Prostate gland (tissue), 2 donors: ENCODE results near the gene TASP1. TPM values are rescaled to one million over a fixed set of nuclear protein-coding genes. Genes with fewer than 3 reads are reported as not detected.

Experiments used
- DNase-seq: peaks from one replicate; pipeline ENCODE4 v3.0.0-alpha.2; 2019; ENCODE audit warnings: low spot score
- H3K27ac ChIP-seq, 2 donors: fragments of 200-600 bp; sonication (generic); 2 replicates each; pipeline ENCODE4 v1.5.1; 2017 to 2019
- H3K27me3 ChIP-seq: fragments of 200-600 bp; sonication (generic); replicated peaks from 2 replicates; pipeline ENCODE4 v1.5.1; 2019; ENCODE audit not compliant: insufficient read depth
- H3K36me3 ChIP-seq, 2 donors: fragments of 200-600 bp; sonication (generic); 1 replicate in 1 of 2; 2 replicates in 1 of 2; pipeline versions ENCODE4 v1.5.1 to v1.8.1; 2017 to 2019
- H3K4me1 ChIP-seq: fragments of 200-600 bp; sonication (generic); replicated peaks from 2 replicates; pipeline ENCODE4 v1.5.1; 2019
- H3K4me3 ChIP-seq, 2 donors: fragments of 200-600 bp; sonication (generic); 2 replicates each; pipeline ENCODE4 v1.5.1; 2017 to 2019
- H3K9me3 ChIP-seq: fragments of 200-600 bp; sonication (generic); 2 replicates; pipeline ENCODE4 v1.5.1; 2017
- CTCF ChIP-seq, 4 experiments: fragments of 200-600 bp in 2 of 4; fragments of 450-650 bp in 2 of 4; sonication (generic) in 2 of 4; IDR thresholded peaks; 1 replicate in 3 of 4; 2 replicates in 1 of 4; pipeline ENCODE4 v1.5.1; 2016 to 2019; ENCODE audit warnings: antibody characterized with exemption in 4 of 4, mild to moderate bottlenecking in 2 of 4, moderate library complexity in 2 of 4
- POLR2A ChIP-seq: fragments of 450-650 bp; IDR thresholded peaks from one replicate; pipeline ENCODE4 v1.6.1; 2016; ENCODE audit warnings: antibody characterized with exemption, mild to moderate bottlenecking
- POLR2AphosphoS5 ChIP-seq: sonication (generic); formaldehyde crosslinking; IDR thresholded peaks from one replicate; pipeline ENCODE4 v1.6.1; 2017; ENCODE audit warnings: antibody characterized with exemption
- WGBS: methylation state at CpG from one replicate; pipeline ENCODE4 v1.1.5; 2018; 5-methylcytosine and 5-hydroxymethylcytosine counted together
- intact Hi-C: fragments of 100-400 bp; cut with DNase I; formaldehyde crosslinking; loops from one replicate; pipeline ENCODE4 v1.14.2; 2022
- total RNA-seq, 2 donors: library from RNA; depleted of rRNA; stranded (reverse); fragments of >200 nt; gene quantifications; one replicate each; pipeline ENCODE4 v1.1.0, GENCODE V29; 2016

The TASP1 gene
- total RNA-seq, 2 donors from 2014 or later, result 9.3 to 14.2 TPM

DNA sequence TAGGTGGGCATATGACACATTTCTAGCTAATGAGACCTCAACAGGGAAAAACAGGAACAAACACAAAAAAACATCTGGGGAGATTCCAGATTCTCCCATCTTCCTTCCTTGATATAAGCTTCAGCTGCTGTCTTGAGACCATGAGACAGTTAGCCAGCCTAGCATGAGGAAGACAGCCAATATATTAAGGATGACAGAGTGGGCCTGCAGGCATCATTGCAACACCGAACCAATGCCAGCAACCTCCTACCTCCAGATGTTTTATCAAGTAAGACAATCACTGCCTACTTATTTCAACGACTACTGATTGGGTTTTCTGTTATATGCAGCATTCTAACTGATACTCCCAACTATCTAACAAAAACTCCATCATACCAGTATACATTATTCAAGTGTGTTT is 298.6 kb downstream of the TASP1 start:
- no peak overlapping the region for H3K4me3 ChIP-seq
- intact Hi-C loops, result no loop called here
- no peak for TF ChIP-seq CTCF (IDR thresholded peaks at IDR 0.05)
- TF ChIP-seq POLR2A, result no peak
- no peak for TF ChIP-seq POLR2AphosphoS5
- 54% methylated on average over 2 of the region's 2 CpGs for WGBS
- H3K27me3 ChIP-seq, result no peaks in the 10 kb centered on the region
- no peaks in the 10 kb centered on the region for H3K9me3 ChIP-seq
- H3K36me3 ChIP-seq, result no peaks in the 10 kb centered on the region
- no peak overlapping the region for H3K27ac ChIP-seq
- no peak for DNase-seq
- no peaks in the 10 kb centered on the region for H3K4me1 ChIP-seq

Other genes starting within 250 kb of the TASP1 start
- gene ESF1, start 146.0 kb upstream of the TASP1 start, total RNA-seq, result 10 to 100 TPM in 1 of 2 donors, 1 to 10 TPM in 1; 6.2 to 13.3 TPM
- gene NDUFAF5, start 146.1 kb upstream of the TASP1 start, total RNA-seq, result 10 to 100 TPM; 15.3 to 17.5 TPM